ENCODE measurements around the gene MAGI2. TPM values are rescaled to one million over a fixed set of nuclear protein-coding genes. Genes with fewer than 3 reads are reported as not detected.

The MAGI2 gene
- total RNA-seq, 1 donor from 2014 or later: 10.7 TPM

GRCh38 chr7:79471283-79471682, 17.8 kb upstream of the MAGI2 start:
- TF ChIP-seq, protein P1, sequence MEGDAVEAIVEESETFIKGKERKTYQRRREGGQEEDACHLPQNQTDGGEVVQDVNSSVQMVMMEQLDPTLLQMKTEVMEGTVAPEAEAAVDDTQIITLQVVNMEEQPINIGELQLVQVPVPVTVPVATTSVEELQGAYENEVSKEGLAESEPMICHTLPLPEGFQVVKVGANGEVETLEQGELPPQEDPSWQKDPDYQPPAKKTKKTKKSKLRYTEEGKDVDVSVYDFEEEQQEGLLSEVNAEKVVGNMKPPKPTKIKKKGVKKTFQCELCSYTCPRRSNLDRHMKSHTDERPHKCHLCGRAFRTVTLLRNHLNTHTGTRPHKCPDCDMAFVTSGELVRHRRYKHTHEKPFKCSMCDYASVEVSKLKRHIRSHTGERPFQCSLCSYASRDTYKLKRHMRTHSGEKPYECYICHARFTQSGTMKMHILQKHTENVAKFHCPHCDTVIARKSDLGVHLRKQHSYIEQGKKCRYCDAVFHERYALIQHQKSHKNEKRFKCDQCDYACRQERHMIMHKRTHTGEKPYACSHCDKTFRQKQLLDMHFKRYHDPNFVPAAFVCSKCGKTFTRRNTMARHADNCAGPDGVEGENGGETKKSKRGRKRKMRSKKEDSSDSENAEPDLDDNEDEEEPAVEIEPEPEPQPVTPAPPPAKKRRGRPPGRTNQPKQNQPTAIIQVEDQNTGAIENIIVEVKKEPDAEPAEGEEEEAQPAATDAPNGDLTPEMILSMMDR (IDR thresholded peaks at IDR 0.05): no peak
- H3K4me1 Mint-ChIP-seq (ENCODE audit: unreplicated experiment): no peaks in the 10 kb centered on the region
- H3K9me3 Mint-ChIP-seq (ENCODE audit: unreplicated experiment): no peaks in the 10 kb centered on the region
- H3K27ac Mint-ChIP-seq (ENCODE audit: unreplicated experiment): no peak overlapping the region
- no peak overlapping the region for H3K4me3 Mint-ChIP-seq (ENCODE audit: unreplicated experiment)
- no peak for DNase-seq (ENCODE audit: extremely low spot score, unreplicated experiment)
- H3K27me3 Mint-ChIP-seq (ENCODE audit: unreplicated experiment): no peaks in the 10 kb centered on the region
- peaks cover 14% of the 10 kb centered on the region for H3K36me3 Mint-ChIP-seq (ENCODE audit: unreplicated experiment)

GRCh38 chr7:79465551-79465950, 12.1 kb upstream of the MAGI2 start:
- TF ChIP-seq, protein P1 (IDR thresholded peaks at IDR 0.05): no peak
- no peak overlapping the region for H3K27ac Mint-ChIP-seq (ENCODE audit: unreplicated experiment)
- no peaks in the 10 kb centered on the region for H3K27me3 Mint-ChIP-seq (ENCODE audit: unreplicated experiment)
- no peak for DNase-seq (ENCODE audit: extremely low spot score, unreplicated experiment)
- peaks cover 9% of the 10 kb centered on the region for H3K4me1 Mint-ChIP-seq (ENCODE audit: unreplicated experiment)
- H3K36me3 Mint-ChIP-seq (ENCODE audit: unreplicated experiment): peaks cover 29% of the 10 kb centered on the region
- no peaks in the 10 kb centered on the region for H3K9me3 Mint-ChIP-seq (ENCODE audit: unreplicated experiment)
- no peak overlapping the region for H3K4me3 Mint-ChIP-seq (ENCODE audit: unreplicated experiment)

- no peak overlapping the region for H3K27ac Mint-ChIP-seq (ENCODE audit: unreplicated experiment)
- no peak overlapping the region for H3K4me3 Mint-ChIP-seq (ENCODE audit: unreplicated experiment)
- no peaks in the 10 kb centered on the region for H3K27me3 Mint-ChIP-seq (ENCODE audit: unreplicated experiment)
- H3K4me1 Mint-ChIP-seq (ENCODE audit: unreplicated experiment): peaks cover 9% of the 10 kb centered on the region
- peaks cover 35% of the 10 kb centered on the region for H3K36me3 Mint-ChIP-seq (ENCODE audit: unreplicated experiment)
- TF ChIP-seq, protein P1 (IDR thresholded peaks at IDR 0.05): no peak
- H3K9me3 Mint-ChIP-seq (ENCODE audit: unreplicated experiment): no peaks in the 10 kb centered on the region
- DNase-seq (ENCODE audit: extremely low spot score, unreplicated experiment): no peak
Measured at GRCh38 chr7:79464051-79464450, 10.6 kb upstream of the MAGI2 start.

GRCh38 chr7:79462390-79462789, 8.9 kb upstream of the MAGI2 start:
- H3K36me3 Mint-ChIP-seq (ENCODE audit: unreplicated experiment): peaks cover 40% of the 10 kb centered on the region
- H3K27ac Mint-ChIP-seq (ENCODE audit: unreplicated experiment): no peak overlapping the region
- H3K4me1 Mint-ChIP-seq (ENCODE audit: unreplicated experiment): peaks cover 9% of the 10 kb centered on the region
- H3K27me3 Mint-ChIP-seq (ENCODE audit: unreplicated experiment): no peaks in the 10 kb centered on the region
- DNase-seq (ENCODE audit: extremely low spot score, unreplicated experiment): no peak
- H3K9me3 Mint-ChIP-seq (ENCODE audit: unreplicated experiment): no peaks in the 10 kb centered on the region
- TF ChIP-seq, protein P1 (IDR thresholded peaks at IDR 0.05): no peak
- H3K4me3 Mint-ChIP-seq (ENCODE audit: unreplicated experiment): no peak overlapping the region

DNA sequence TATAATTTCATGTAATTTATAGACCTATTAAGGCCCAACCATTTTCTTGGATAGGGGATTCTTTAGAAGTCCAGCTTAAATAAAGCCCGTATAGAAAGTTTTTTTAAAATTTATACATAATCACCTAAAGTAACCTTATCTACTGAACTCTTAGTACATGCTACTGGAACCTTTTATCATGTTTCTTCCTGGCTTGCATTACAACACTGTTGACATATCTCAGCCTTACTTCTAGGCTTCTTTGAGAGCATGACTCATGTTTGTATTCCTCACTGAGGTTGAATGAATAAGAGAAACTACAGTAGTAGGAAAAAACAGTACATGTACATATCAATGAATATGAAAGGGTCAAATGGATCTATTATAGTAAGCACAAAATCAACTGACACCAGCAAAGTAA, 8.2 kb upstream of the MAGI2 start:
- H3K36me3 Mint-ChIP-seq (ENCODE audit: unreplicated experiment): peaks cover 41% of the 10 kb centered on the region
- peaks cover 9% of the 10 kb centered on the region for H3K4me1 Mint-ChIP-seq (ENCODE audit: unreplicated experiment)
- H3K9me3 Mint-ChIP-seq (ENCODE audit: unreplicated experiment): no peaks in the 10 kb centered on the region
- H3K27me3 Mint-ChIP-seq (ENCODE audit: unreplicated experiment): no peaks in the 10 kb centered on the region
- DNase-seq (ENCODE audit: extremely low spot score, unreplicated experiment): no peak
- H3K4me3 Mint-ChIP-seq (ENCODE audit: unreplicated experiment): no peak overlapping the region
- H3K27ac Mint-ChIP-seq (ENCODE audit: unreplicated experiment): no peak overlapping the region
- TF ChIP-seq, protein P1 (IDR thresholded peaks at IDR 0.05): no peak

All from osteocyte (in vitro differentiated cells).